Mesendoderm (in vitro differentiated cells): ENCODE measurements around the gene VPS8.
A peak's percentile ranks its signal among the peaks of the same experiment; 100 is the strongest.

Experiments
- DNase-seq: peaks from one replicate; pipeline ENCODE4 v3.0.0; 2013
- H2AK5ac ChIP-seq: 2 replicates; pipeline ENCODE4 v1.6.1; 2013; ENCODE audit warnings: low read length, inconsistent platforms
- H2BK120ac ChIP-seq: 2 replicates; pipeline ENCODE4 v1.6.1; 2013; ENCODE audit warnings: low read depth, mild to moderate bottlenecking, low read length, moderate library complexity, mixed read lengths
- H2BK15ac ChIP-seq: replicated peaks from 2 replicates; pipeline ENCODE4 v1.6.1; 2013; ENCODE audit warnings: low read depth, mild to moderate bottlenecking, moderate library complexity
- H2BK5ac ChIP-seq: 2 replicates; pipeline ENCODE4 v1.6.1; 2013; ENCODE audit warnings: low read length, inconsistent platforms
- H3K18ac ChIP-seq: 2 replicates; pipeline ENCODE4 v1.6.1; 2013; ENCODE audit warnings: mild to moderate bottlenecking, low read length, mixed read lengths
- H3K23ac ChIP-seq: one replicate; pipeline ENCODE4 v1.6.1; 2013; ENCODE audit warnings: low read length
- H3K27ac ChIP-seq: 2 replicates; pipeline ENCODE4 v1.5.1; 2013; ENCODE audit warnings: low read depth, mild to moderate bottlenecking, inconsistent platforms, low read length, moderate library complexity
- H3K27me3 ChIP-seq: 2 replicates; pipeline ENCODE4 v1.6.1; 2013; ENCODE audit warnings: low read length, control low read depth, mild to moderate bottlenecking, inconsistent platforms; ENCODE audit not compliant: insufficient read depth, poor library complexity
- H3K36me3 ChIP-seq: 2 replicates; pipeline ENCODE4 v1.6.1; 2013; ENCODE audit warnings: low read length, inconsistent platforms; ENCODE audit not compliant: control insufficient read depth, insufficient read depth
- H3K4ac ChIP-seq: one replicate; pipeline ENCODE4 v1.6.1; 2013; ENCODE audit warnings: low read depth, mild to moderate bottlenecking, low read length, moderate library complexity
- H3K4me1 ChIP-seq: 2 replicates; pipeline ENCODE4 v1.6.1; 2013; ENCODE audit warnings: low read depth, low read length, inconsistent platforms; ENCODE audit not compliant: control insufficient read depth
- H3K4me2 ChIP-seq: 2 replicates; pipeline ENCODE4 v1.6.1; 2013; ENCODE audit warnings: low read length
- H3K4me3 ChIP-seq: 2 replicates; pipeline ENCODE4 v1.5.1; 2013; ENCODE audit warnings: mild to moderate bottlenecking, low read length
- H3K56ac ChIP-seq: one replicate; pipeline ENCODE4 v1.6.1; 2013; ENCODE audit warnings: low read length
- H3K79me1 ChIP-seq: 2 replicates; pipeline ENCODE4 v1.6.1; 2013; ENCODE audit warnings: low read length, inconsistent platforms
- H3K79me2 ChIP-seq: 2 replicates; pipeline ENCODE4 v1.6.1; 2013; ENCODE audit warnings: mild to moderate bottlenecking, low read length; ENCODE audit not compliant: control insufficient read depth, insufficient read depth
- H3K9ac ChIP-seq: 2 replicates; pipeline ENCODE4 v1.6.1; 2013; ENCODE audit warnings: low read length, inconsistent platforms
- H4K5ac ChIP-seq: one replicate; pipeline ENCODE4 v1.6.1; 2013; ENCODE audit warnings: low read length
- H4K8ac ChIP-seq: one replicate; pipeline ENCODE4 v1.6.1; 2013; ENCODE audit warnings: low read depth, mild to moderate bottlenecking, control low read depth, low read length, moderate library complexity
- WGBS: extraction: QIAGEN DNeasy Blood & Tissue Kit; methylation state at CpG from one replicate; pipeline ENCODE4 v1.1.7; 2013; ENCODE audit warnings: low lambda C conversion rate, missing lambda C conversion rate; ENCODE audit not compliant: insufficient coverage; ENCODE audit errors: extremely low coverage; 5-methylcytosine and 5-hydroxymethylcytosine counted together

VPS8 gene

DNA sequence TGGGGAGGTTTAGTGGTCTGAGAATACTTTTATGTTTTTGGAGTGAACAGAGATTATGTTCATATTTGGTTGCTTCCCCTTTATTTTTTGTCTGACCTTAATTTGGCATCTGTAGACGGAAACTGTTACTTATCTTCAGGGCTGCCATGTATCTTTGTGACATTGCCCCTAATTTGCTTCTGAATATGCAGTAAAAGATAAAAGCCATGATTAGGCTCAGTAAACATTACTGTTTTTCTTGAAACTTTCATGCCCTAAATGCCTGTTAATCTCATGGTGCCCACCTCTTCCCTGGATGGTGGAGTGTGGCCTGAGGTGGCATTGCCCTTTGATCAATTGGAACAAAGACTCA, 234.2 kb downstream of the VPS8 start:
- no peak overlapping the region for H4K5ac ChIP-seq
- H3K27ac ChIP-seq, result no peak overlapping the region
- no peaks in the 10 kb centered on the region for H3K36me3 ChIP-seq
- H3K9ac ChIP-seq, result no peak overlapping the region
- H3K4ac ChIP-seq, result no peak overlapping the region
- H2BK5ac ChIP-seq, result no peak overlapping the region
- no peak overlapping the region for H2AK5ac ChIP-seq
- H3K18ac ChIP-seq, result no peak overlapping the region
- no peak overlapping the region for H3K4me2 ChIP-seq
- H3K23ac ChIP-seq, result no peak overlapping the region
- H4K8ac ChIP-seq, result no peak overlapping the region
- no peaks in the 10 kb centered on the region for H3K79me1 ChIP-seq
- no CpG with 5 or more reads among the region's 1 CpG for WGBS
- no peak overlapping the region for H2BK120ac ChIP-seq
- no peak overlapping the region for H3K4me3 ChIP-seq
- DNase-seq, result no peak
- no peaks in the 10 kb centered on the region for H3K4me1 ChIP-seq
- H2BK15ac ChIP-seq, result no peak overlapping the region
- H3K56ac ChIP-seq, result no peak overlapping the region
- H3K79me2 ChIP-seq, result no peaks in the 10 kb centered on the region
- no peaks in the 10 kb centered on the region for H3K27me3 ChIP-seq

- Histone ChIP-seq H3K36me3 (no peaks in the 10 kb centered on the region), H4K5ac (no peak overlapping the region), H2BK120ac (no peak overlapping the region)
Measured at GRCh38 chr3:185046603-185047002, 234.6 kb downstream of the VPS8 start.

DNA sequence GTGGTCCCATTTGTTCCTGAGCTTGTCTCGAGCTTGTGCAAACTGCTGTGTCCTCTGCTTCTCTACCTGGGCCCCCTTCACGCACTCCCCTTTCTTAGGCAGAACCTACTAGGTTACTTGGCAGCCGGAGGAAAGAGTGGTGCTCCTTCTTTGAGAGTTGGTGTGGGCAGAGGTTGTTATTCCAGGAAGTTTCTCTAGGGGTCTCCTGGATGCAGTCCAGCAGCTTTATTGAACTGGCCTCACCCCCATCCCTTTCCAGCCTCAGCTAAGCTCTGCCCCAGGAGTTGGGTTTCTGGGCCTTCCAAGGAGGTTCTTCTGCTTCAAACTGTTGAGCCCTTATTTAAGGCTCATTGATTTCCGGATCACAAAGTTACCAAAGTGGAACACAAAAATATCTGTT, 237.7 kb downstream of the VPS8 start:
- Histone ChIP-seq H4K8ac (no peak overlapping the region), H3K79me1 (no peaks in the 10 kb centered on the region), H3K18ac (no peak overlapping the region), H3K9ac (no peak overlapping the region), H3K4me2 (no peak overlapping the region), H3K79me2 (no peaks in the 10 kb centered on the region), H3K4me3 (no peak overlapping the region), H3K36me3 (no peaks in the 10 kb centered on the region), H2BK5ac (no peak overlapping the region), H2AK5ac (no peak overlapping the region), H2BK15ac (no peak overlapping the region), H2BK120ac (no peak overlapping the region), H3K56ac (no peak overlapping the region), H3K4me1 (no peaks in the 10 kb centered on the region), H3K23ac (no peak overlapping the region), H3K27me3 (no peaks in the 10 kb centered on the region), H3K4ac (no peak overlapping the region), H3K27ac (no peak overlapping the region), H4K5ac (no peak overlapping the region)
- DNase-seq, result peak; percentile 48
- WGBS, result no CpG with 5 or more reads among the region's 4 CpGs

More at GRCh38 chr3:185046603-185047002, 234.6 kb downstream of the VPS8 start:
- no peak overlapping the region for H3K4ac ChIP-seq
- no peak overlapping the region for H3K4me2 ChIP-seq
- H3K23ac ChIP-seq, result no peak overlapping the region
- H3K27ac ChIP-seq, result no peak overlapping the region
- no peak overlapping the region for H2BK15ac ChIP-seq
- no peak overlapping the region for H3K9ac ChIP-seq
- no peaks in the 10 kb centered on the region for H3K4me1 ChIP-seq
- H3K79me1 ChIP-seq, result no peaks in the 10 kb centered on the region
- H3K79me2 ChIP-seq, result no peaks in the 10 kb centered on the region
- DNase-seq, result no peak
- no CpG with 5 or more reads among the region's 4 CpGs for WGBS
- H3K4me3 ChIP-seq, result no peak overlapping the region
- no peak overlapping the region for H3K18ac ChIP-seq
- H3K56ac ChIP-seq, result no peak overlapping the region
- H2BK5ac ChIP-seq, result no peak overlapping the region
- H3K27me3 ChIP-seq, result no peaks in the 10 kb centered on the region
- H2AK5ac ChIP-seq, result no peak overlapping the region
- H4K8ac ChIP-seq, result no peak overlapping the region

DNA sequence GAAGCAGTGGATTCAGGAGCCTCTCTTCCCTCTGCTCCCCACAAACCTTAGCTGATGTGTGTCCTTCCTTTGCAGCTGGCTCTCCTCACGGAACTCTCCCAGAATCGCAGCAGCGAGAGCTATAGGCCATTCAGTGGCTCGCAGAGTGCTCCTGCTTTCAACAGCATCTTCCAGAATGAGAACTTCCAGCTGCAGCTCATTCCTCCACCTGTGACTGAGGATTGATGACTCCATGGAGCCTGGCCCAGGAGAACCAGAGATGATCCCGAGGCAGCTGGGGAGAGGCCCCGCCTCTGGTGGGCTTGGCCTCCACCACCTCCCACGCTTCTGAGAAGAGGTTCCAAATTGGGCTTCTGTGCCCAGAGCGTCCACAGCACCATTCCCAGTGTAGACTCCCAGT, 239.8 kb downstream of the VPS8 start:
- no peak overlapping the region for H3K23ac ChIP-seq
- H3K79me1 ChIP-seq, result no peaks in the 10 kb centered on the region
- H3K4me3 ChIP-seq, result no peak overlapping the region
- no peak overlapping the region for H2AK5ac ChIP-seq
- H2BK5ac ChIP-seq, result no peak overlapping the region
- no peak overlapping the region for H3K9ac ChIP-seq
- H3K27me3 ChIP-seq, result no peaks in the 10 kb centered on the region
- no peaks in the 10 kb centered on the region for H3K4me1 ChIP-seq
- DNase-seq, result no peak
- H4K8ac ChIP-seq, result no peak overlapping the region
- no peak overlapping the region for H3K18ac ChIP-seq
- H3K79me2 ChIP-seq, result no peaks in the 10 kb centered on the region
- H3K56ac ChIP-seq, result no peak overlapping the region
- H2BK15ac ChIP-seq, result no peak overlapping the region
- no peak overlapping the region for H3K4ac ChIP-seq
- H2BK120ac ChIP-seq, result no peak overlapping the region
- WGBS, result no CpG with 5 or more reads among the region's 8 CpGs
- H4K5ac ChIP-seq, result no peak overlapping the region
- H3K27ac ChIP-seq, result no peak overlapping the region
- H3K36me3 ChIP-seq, result no peaks in the 10 kb centered on the region
- no peak overlapping the region for H3K4me2 ChIP-seq

DNA sequence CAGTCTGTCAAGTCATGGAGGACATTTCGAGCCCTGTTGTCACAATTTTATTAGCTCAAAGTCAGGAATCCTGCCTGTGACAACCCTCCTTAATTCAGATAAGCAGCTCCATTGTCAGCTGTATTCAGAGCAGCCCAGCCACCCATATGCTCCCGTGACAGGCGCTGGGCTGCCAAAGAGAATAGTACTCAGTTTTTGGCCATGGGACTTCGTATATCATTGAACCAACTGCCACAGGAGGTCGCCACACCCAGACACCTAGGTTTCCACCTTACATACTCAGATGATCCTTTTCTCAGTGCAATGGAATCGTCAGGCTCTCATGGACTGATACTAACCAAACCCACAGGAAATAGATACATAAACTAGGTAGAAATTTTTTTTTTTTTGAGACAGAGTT, 240.7 kb downstream of the VPS8 start:
- no peak overlapping the region for H3K27ac ChIP-seq
- H3K56ac ChIP-seq, result no peak overlapping the region
- H3K23ac ChIP-seq, result no peak overlapping the region
- no peak overlapping the region for H2BK120ac ChIP-seq
- no peak overlapping the region for H3K4ac ChIP-seq
- H3K79me2 ChIP-seq, result no peaks in the 10 kb centered on the region
- H3K27me3 ChIP-seq, result no peaks in the 10 kb centered on the region
- no peak overlapping the region for H3K4me3 ChIP-seq
- H2BK5ac ChIP-seq, result no peak overlapping the region
- peak; percentile 37 for DNase-seq
- no peak overlapping the region for H4K8ac ChIP-seq
- H3K18ac ChIP-seq, result no peak overlapping the region
- H3K79me1 ChIP-seq, result no peaks in the 10 kb centered on the region
- no CpG with 5 or more reads among the region's 6 CpGs for WGBS
- H4K5ac ChIP-seq, result no peak overlapping the region
- no peak overlapping the region for H3K4me2 ChIP-seq
- H2BK15ac ChIP-seq, result no peak overlapping the region
- no peaks in the 10 kb centered on the region for H3K4me1 ChIP-seq
- no peak overlapping the region for H3K9ac ChIP-seq
- H3K36me3 ChIP-seq, result no peaks in the 10 kb centered on the region
- no peak overlapping the region for H2AK5ac ChIP-seq

- H3K79me2 ChIP-seq, result no peaks in the 10 kb centered on the region
- no peak overlapping the region for H3K4ac ChIP-seq
- H2BK5ac ChIP-seq, result no peak overlapping the region
- H3K4me3 ChIP-seq, result no peak overlapping the region
- no peak overlapping the region for H4K8ac ChIP-seq
- H3K18ac ChIP-seq, result no peak overlapping the region
- H2AK5ac ChIP-seq, result no peak overlapping the region
- no peak for DNase-seq
- no peak overlapping the region for H3K4me2 ChIP-seq
- no peaks in the 10 kb centered on the region for H3K36me3 ChIP-seq
- no peak overlapping the region for H4K5ac ChIP-seq
- H2BK120ac ChIP-seq, result no peak overlapping the region
- H3K56ac ChIP-seq, result no peak overlapping the region
- no CpG with 5 or more reads among the region's 2 CpGs for WGBS
- H3K27ac ChIP-seq, result no peak overlapping the region
- no peak overlapping the region for H2BK15ac ChIP-seq
- H3K9ac ChIP-seq, result no peak overlapping the region
- H3K27me3 ChIP-seq, result no peaks in the 10 kb centered on the region
- no peaks in the 10 kb centered on the region for H3K4me1 ChIP-seq
- H3K23ac ChIP-seq, result no peak overlapping the region
- H3K79me1 ChIP-seq, result no peaks in the 10 kb centered on the region
Measured at GRCh38 chr3:185056908-185057307, 244.9 kb downstream of the VPS8 start.
